CD4-positive, alpha-beta T cell treated with Interleukin-15 for 1 hour (primary cell): ENCODE measurements around the gene CREBZF.
"Not testable (repeated sequence)": the region's sequence is repeated elsewhere in the genome, so short reads cannot be mapped to it uniquely, and the experiment has no call there.

ENCODE experiments used
- DNase-seq: peaks from one replicate; pipeline ENCODE4 v3.0.0-alpha.2; 2020

The CREBZF gene

DNA sequence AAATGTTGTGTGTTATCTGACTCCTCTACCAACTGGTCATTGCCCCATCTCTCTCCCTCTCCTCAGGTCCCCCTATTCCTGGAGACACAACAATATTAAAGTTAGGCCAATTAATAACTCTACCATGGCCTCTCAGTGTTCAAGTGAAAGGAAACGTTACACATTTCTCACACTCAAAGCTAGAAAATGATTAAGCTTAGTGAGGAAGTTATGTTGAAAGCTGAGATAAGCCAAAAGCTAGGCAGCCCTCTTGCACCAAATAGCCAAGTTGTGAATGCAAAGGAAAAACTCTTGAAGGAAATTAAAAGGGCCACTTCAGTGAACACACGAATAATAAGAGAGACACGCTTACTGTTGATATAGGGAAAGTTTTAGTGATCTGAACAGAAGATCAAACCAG is 44.7 kb downstream of the CREBZF start:
- no peak for DNase-seq

DNA sequence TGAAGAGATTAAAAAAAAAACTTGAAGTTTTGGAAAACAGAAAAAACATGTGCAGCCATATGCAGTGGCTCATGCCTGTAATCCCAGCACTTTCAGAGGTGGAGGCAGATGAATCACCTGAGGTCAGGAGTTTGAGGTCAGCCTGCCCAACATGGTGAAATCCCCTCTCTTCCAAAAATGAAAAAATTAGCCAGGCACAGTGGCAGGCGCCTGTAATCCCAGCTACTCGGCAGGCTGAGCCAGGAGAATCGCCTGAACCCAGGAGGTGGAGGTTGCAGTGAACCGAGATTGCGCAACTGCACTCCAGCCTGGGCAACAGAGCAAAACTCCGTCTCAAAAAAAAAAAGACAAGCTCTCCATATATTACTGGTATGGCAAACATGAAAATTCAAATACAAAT is 45.4 kb downstream of the CREBZF start:
- no peak for DNase-seq

DNA sequence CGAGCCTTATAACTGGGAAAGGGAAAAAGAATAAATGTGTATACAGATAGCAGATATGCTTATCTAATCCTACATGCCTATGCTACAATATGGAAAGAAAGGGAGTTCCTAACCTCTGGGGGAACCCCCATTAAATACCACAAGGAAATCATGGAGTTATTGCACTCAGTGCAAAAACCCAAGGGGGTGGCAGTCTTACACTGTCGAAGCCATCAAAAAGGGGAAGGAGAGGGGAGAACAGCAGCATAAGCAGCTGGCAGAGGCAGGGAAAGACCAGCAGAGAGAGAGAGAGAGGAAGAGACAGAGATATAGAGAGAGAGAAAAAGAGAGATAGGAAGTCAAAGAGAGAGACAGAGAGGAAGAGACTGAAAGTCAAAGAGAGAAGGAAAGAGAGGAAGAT is 53.3 kb downstream of the CREBZF start:
- not testable (repeated sequence) for DNase-seq
